Endothelial cell of umbilical vein (primary cell): ENCODE data around the gene KRTAP12-3.

Experiments
- CTCF ChIP-seq, 2 donors: IDR thresholded peaks; 1 replicate in 1 of 2; 2 replicates in 1 of 2; pipeline ENCODE4 v1.5.1; 2011; ENCODE audit warnings: low read length in 2 of 2, mild to moderate bottlenecking in 2 of 2, moderate library complexity in 2 of 2, control low read depth in 1 of 2, inconsistent platforms in 1 of 2, low read depth in 1 of 2; ENCODE audit not compliant: insufficient read depth in 1 of 2; ENCODE audit errors: extremely low read depth in 1 of 2
- EZH2 ChIP-seq: IDR thresholded peaks from 2 replicates; pipeline ENCODE4 v1.6.1; 2012; ENCODE audit warnings: borderline replicate concordance, low read depth, mild to moderate bottlenecking, moderate library complexity, low read length, inconsistent platforms; ENCODE audit not compliant: severe bottlenecking
- FOS ChIP-seq: IDR thresholded peaks from 2 replicates; pipeline ENCODE4 v1.6.1; 2011; ENCODE audit warnings: mild to moderate bottlenecking, low read length, moderate library complexity, borderline replicate concordance; ENCODE audit not compliant: insufficient read depth
- JUN ChIP-seq: IDR thresholded peaks from 2 replicates; pipeline ENCODE4 v1.6.1; 2011; ENCODE audit warnings: borderline replicate concordance, low read depth; ENCODE audit not compliant: insufficient read length, insufficient read depth
- MYC ChIP-seq: IDR thresholded peaks from one replicate; pipeline ENCODE4 v1.6.1; 2011; ENCODE audit warnings: mild to moderate bottlenecking, low read depth, low read length
- POLR2A ChIP-seq: IDR thresholded peaks from 2 replicates; pipeline ENCODE4 v1.6.1; 2012; ENCODE audit warnings: low read depth, mild to moderate bottlenecking, control low read depth, low read length
- POLR2AphosphoS5 ChIP-seq: IDR thresholded peaks from 2 replicates; pipeline ENCODE4 v1.6.1; 2012; ENCODE audit warnings: low read depth, mild to moderate bottlenecking, control low read depth, low read length, moderate library complexity; ENCODE audit not compliant: insufficient read depth

- TF ChIP-seq EZH2 (no peak), POLR2A (no peak), CTCF (IDR thresholded peaks at IDR 0.05; ENCODE audit: extremely low read depth in 1 of 2, insufficient read depth in 1 of 2, low read depth in 1 of 2, low read length in 2 of 2) (no peak), POLR2AphosphoS5 (no peak), MYC (no peak), JUN (no peak), FOS (no peak)
These were observed 29.3 kb downstream of the KRTAP12-3 start for GRCh38 chr21:44686843-44687561.
